ENCODE measurements around the gene ULK4.

DNA sequence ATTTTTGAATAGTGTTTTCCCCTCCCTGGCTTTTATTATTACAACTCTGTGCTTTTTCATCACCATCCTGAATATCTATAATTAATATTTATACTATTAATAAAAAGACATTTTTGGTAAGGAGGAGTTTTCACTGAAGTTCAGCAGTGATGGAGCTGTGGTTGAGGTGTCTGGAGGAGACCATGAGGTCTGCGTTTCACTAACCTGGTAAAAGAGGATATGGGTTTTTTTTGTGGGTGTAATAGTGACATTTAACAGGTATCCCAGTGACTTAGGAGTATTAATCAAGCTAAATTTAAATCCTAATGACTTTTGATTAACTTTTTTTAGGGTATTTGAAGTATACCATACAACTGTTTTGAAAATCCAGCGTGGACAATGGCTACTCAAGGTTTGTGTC is 738.2 kb downstream of the ULK4 start:
- TF ChIP-seq, protein P1, sequence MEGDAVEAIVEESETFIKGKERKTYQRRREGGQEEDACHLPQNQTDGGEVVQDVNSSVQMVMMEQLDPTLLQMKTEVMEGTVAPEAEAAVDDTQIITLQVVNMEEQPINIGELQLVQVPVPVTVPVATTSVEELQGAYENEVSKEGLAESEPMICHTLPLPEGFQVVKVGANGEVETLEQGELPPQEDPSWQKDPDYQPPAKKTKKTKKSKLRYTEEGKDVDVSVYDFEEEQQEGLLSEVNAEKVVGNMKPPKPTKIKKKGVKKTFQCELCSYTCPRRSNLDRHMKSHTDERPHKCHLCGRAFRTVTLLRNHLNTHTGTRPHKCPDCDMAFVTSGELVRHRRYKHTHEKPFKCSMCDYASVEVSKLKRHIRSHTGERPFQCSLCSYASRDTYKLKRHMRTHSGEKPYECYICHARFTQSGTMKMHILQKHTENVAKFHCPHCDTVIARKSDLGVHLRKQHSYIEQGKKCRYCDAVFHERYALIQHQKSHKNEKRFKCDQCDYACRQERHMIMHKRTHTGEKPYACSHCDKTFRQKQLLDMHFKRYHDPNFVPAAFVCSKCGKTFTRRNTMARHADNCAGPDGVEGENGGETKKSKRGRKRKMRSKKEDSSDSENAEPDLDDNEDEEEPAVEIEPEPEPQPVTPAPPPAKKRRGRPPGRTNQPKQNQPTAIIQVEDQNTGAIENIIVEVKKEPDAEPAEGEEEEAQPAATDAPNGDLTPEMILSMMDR (IDR thresholded peaks at IDR 0.05; ENCODE audit: borderline replicate concordance, extremely low read depth, low read length, poor library complexity, severe bottlenecking) = no peak
- TF ChIP-seq EZH2 (IDR thresholded peaks at IDR 0.05; ENCODE audit: borderline replicate concordance, low read depth, low read length, severe bottlenecking) = no peak

Measured in DND-41 (cell line).